Dedifferentiated amniotic fluid mesenchymal stem cell (primary cell): ENCODE results near the gene CLSTN2.

Source experiments
- DNase-seq: peaks from one replicate; pipeline ENCODE4 v3.0.0-alpha.2; 2016; ENCODE audit errors: extremely low spot score

Gene CLSTN2

GRCh38 chr3:140148824-140149390, 213.9 kb downstream of the CLSTN2 start:
- no peak for DNase-seq

DNA sequence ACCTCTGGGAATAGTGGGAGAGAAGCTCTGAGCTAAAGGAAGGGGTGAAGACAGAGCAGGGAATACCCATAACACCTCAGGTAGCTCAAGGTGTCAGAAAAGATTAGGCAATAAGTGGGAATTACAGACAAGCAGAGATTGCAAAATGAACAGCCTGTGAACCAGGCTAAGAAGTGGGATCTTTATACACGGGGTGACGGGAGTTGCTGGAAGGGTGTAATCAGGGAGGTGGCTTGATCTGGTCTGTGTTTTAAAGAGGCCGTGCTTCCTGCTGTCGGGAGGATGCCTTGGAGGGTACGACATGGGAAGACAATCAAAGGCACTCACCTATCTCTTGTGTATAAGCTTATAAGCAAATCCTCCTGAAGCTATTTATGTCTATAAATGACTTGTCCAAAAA, 216.3 kb downstream of the CLSTN2 start:
- no peak for DNase-seq

GRCh38 chr3:140152851-140153639, 218.1 kb downstream of the CLSTN2 start:
- DNase-seq = no peak

DNA sequence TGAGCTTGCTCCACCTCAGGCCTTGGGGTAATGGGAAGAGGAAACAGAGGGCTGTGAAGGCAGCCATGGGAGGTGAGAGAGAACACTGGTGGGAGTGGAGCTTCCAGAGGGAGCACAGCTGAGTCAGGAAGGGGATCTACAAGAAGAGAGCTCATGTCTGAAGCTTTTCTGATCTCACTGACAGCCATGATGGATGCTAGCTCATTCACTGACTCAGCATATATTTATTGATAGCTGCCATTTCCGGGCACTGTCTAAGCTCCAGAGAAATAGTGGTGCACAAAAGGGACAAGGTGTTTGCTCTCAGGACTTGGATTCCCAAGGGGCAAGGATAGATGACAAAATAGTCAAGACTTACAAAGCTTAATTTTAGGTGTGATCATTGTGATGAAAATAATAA, 218.8 kb downstream of the CLSTN2 start:
- DNase-seq = no peak

DNA sequence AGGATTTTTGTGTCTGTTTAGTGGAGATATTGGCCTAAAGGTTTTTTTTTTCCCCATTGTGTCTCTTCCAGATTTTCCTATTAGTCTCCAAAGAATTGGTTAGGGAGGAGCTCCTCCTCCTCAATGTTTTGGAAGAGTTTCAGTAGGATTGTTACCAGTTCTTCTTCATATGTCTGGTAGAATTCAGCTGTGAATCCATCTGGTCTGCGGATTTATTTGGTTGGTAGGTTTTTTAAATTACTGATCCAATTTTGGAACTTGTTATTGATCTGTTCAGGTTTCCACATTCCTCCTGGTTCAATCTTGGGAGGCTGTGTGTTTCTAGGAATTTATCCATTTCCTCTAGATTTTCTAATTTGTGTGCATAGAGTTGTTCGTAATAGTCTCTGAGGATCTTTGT, 222.2 kb downstream of the CLSTN2 start:
- no peak for DNase-seq

GRCh38 chr3:140159646-140160045, 224.7 kb downstream of the CLSTN2 start:
- no peak for DNase-seq

DNA sequence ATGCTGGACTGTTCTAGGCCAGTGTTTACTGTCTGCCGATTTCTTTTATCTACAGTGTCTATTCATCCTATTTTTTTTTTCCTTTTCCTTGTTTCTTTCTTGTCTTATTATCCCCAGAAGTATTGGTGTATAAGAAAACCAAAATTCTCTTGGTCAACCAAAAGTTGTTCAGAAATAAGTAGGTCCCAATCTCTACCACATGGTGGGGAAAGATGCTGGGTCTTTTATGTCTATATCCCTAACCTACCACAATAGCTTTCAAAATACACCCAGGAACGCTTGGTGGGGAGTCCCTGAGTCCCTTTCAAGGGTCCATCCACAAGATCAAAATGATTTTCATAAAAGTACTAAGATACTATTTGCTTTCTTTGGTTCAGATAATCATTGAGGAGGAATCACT, 225.6 kb downstream of the CLSTN2 start:
- DNase-seq = no peak

DNA sequence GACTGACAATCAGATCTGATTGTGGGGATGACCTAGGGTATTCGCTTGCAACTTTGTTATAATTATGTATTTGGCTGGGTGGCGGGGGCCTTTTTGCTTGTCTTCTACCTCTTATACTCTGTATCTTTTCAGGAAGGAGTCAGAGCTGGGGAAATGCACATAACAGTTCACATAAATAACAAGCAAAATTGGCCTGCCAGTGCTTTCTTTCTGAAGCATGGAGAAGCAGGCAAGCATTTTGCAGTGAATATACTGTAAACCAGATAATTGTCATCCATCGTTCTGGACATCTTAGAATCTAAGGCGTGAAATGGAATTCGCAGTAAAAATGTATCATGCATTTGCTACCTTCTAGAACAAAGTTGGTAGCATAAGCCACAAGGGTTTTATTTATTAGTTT, 227.6 kb downstream of the CLSTN2 start:
- no peak for DNase-seq

DNA sequence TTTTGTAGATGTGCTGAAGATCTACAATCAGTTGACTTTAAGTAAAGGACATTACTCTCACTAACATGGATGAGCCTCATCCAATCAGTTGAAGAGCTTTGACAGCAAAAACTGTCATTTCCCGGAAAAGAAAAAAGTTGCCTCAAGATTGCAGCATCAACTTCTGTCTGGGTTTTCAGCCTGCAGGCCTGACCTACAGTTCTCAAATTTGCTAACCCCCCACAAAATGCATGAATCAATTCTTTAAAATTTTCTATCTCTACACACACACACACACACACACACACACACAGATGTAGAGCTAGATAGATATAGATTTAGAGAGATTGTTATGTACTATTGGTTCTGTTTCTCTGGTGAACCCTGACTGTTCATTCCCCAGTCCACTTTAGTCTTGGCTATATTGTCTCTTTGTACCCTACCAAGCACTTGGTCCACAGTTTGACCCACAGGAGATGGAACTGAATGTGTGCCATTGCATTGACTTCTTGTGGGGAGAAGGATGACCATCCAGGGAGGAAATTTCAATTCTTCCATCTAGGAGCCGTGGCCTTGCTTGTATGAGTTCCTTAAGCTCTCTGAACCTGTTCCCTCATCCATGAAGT, 228.3 kb downstream of the CLSTN2 start:
- peak; percentile 44 for DNase-seq

DNA sequence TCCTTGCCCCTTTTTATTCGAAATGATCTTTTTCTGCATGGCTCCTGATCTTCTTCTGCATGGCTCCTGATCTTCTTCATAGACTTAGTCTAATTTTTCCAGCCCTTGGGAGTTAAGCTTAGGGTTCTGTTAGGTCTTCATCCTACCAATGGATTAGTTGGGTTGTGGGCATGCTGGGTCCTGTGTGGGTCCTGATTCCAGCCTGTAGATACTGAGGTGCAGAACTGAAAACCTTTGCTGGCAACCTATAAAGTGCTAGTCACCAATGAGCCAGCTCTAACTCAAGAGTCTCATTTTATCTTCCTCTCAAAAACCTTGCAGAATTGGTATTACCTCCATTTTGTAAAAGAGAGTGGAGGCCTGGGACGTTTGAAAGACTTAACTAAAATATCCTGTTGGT, 229.2 kb downstream of the CLSTN2 start:
- DNase-seq = no peak

GRCh38 chr3:140164922-140165590, 230.1 kb downstream of the CLSTN2 start:
- DNase-seq = no peak

DNA sequence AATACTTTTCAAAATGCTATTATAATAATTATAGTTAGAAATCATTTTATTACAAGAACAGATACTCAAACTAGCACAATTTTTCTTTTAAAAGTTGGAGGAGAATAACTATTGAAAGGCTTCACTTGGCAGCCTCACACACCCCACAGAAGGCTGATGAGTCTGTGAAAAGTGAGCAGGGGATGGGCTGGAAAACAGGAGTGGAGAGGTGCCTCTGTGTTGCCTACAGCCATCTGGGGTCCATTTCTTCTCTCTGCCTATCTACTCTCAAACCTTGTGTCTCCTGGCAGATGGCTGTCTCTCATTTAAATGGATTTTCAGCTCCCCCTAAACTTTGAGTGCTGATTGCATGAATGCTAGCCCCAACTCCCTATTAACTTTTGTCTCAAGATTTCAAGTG, 230.8 kb downstream of the CLSTN2 start:
- DNase-seq = no peak

- DNase-seq = no peak
Measured at GRCh38 chr3:140166861-140167599, 232.0 kb downstream of the CLSTN2 start.

DNA sequence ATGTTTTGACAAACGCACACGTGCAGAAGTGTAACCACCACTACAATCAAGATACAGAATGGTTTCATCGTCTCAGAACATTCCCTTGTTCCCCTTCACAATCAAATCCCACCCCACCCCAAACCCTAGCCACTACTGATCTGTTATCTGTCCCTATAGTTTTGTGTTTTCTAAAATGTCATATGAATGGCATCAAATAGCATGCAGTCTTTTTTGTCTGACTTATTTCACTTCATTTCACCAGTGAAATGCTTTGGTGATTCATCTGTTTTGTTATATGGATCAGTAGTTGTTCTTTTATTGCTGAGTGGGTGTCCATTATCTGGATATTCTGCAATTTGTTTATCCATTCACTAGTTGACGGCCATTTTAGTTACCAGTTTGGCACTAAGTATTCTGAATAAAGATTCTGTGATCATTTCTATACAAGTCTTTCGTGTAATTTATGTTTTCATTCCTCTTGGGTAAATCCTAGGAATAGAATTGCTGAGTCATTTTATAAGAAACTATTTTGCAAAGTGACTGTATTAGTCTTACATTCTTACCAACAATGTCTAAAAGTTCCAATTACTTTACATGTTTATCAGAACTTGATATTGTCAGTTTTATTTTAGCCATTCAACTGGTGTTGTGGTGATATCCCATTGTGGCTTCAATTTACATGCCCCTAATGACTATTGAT, 232.8 kb downstream of the CLSTN2 start:
- DNase-seq = no peak

GRCh38 chr3:140170612-140171011, 235.6 kb downstream of the CLSTN2 start:
- DNase-seq = no peak

- DNase-seq = peak; percentile 73
Measured at GRCh38 chr3:140176526-140176925, 241.5 kb downstream of the CLSTN2 start.

DNA sequence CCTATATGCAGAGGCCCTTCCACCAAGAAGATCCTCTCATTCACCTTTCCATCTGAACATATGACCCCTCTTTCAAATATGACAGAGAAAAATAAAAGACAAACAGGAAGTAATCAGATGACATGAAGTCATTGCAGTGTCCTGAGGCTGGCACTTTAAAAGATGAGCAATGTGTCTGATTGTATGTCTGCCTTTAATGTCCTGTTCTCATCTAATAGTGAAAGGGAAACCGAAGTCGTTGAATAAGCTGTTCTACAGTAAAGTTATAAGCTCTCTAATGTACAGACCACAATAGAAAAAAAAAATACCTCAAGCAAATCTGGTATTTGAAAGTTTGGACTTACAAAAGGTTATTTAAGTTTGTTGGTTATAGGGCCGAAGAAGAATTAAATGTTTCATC, 243.0 kb downstream of the CLSTN2 start:
- no peak for DNase-seq

DNA sequence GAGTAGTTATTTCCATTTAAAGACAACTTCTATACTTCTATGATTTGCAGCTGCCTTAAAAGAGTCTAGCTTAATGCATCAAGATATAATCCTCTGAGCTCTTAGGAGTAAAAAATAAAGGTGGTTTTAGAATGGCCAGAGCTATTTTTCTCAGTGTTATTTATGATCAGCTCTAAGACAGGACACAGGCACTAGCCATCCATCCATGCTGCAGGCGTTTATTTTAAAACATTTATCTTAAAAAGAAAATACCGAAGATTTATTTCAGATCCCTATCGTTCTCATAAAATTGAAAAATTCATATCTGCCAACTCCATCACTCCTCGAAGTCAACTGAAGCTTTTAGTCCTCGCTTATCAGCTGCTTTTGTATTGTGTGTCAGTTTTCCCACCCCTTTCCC, 243.5 kb downstream of the CLSTN2 start:
- DNase-seq = no peak

- DNase-seq = no peak
Measured at GRCh38 chr3:140180603-140181002, 245.6 kb downstream of the CLSTN2 start.

DNA sequence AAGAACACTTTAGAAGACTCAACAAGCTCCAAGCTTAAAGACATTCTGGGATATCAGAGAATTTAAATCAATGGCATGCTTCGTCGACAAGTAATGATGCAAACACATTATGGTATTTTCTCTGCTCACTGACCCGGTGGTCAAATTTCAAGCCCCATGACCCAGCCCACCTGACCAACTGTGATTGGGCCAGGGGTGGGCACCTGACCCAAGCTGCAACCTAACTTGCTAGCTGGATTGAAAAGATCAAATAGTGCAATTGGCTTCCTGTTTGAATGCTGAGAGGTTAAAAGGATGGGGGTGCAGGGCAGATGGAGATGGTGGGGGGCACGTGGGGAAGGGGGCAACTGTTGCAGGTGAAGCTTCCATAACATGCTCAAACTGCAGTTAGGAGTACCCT, 250.4 kb downstream of the CLSTN2 start:
- DNase-seq = no peak

DNA sequence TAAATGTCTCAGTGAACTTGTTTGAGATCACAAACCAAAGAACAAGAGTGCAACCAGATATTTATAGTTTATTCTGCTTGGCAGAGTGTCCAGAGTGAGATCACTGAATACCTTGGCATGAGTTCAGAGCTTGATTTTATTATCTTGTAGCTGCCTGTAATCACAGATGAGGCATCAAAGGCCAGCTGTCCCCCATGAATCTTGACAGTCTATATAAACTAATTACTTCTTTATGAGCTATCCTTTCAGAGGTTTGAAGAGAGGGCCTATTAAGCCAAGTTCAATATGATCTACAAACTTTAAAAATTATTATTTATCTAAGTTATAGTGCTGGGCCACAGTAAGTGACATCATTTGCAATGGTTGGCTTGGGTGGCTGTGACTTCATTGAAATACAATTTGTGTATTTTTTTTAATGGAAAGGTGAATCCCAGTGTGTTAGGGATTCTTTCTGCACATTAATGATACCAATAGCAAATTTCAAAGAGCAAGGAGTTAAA, 251.5 kb downstream of the CLSTN2 start:
- peak; percentile 54 for DNase-seq
